Esophagus muscularis mucosa (tissue), 3 donors: Measurements from ENCODE around the gene ST3GAL5.

ENCODE experiments used
- CTCF ChIP-seq, 3 experiments: fragments of 200-600 bp in 2 of 3; fragments of 450-650 bp in 1 of 3; sonication (generic) in 2 of 3; IDR thresholded peaks; one replicate each; pipeline ENCODE4 v1.5.1; 2017 to 2019; ENCODE audit warnings: antibody characterized with exemption in 3 of 3, mild to moderate bottlenecking in 2 of 3, moderate library complexity in 1 of 3
- POLR2AphosphoS5 ChIP-seq, 2 donors: sonication (generic); formaldehyde crosslinking; IDR thresholded peaks; one replicate each; pipeline ENCODE4 v1.6.1; 2017; ENCODE audit warnings: antibody characterized with exemption in 2 of 2

GRCh38 chr2:85853499-85854165 is 35.2 kb downstream of the ST3GAL5 start:
- TF ChIP-seq CTCF (IDR thresholded peaks at IDR 0.05), result no peak
- no peak for TF ChIP-seq POLR2AphosphoS5 (IDR thresholded peaks at IDR 0.05)
